GM12801 (cell line): ENCODE measurements around the gene OR52I1.

Experiments used
- TF ChIP-seq, protein P1 (sequence below): IDR thresholded peaks from one replicate; pipeline ENCODE4 v1.5.1; 2011; ENCODE audit warnings: control low read depth; ENCODE audit not compliant: insufficient read length; ENCODE audit errors: extremely low read depth

Gene OR52I1

DNA sequence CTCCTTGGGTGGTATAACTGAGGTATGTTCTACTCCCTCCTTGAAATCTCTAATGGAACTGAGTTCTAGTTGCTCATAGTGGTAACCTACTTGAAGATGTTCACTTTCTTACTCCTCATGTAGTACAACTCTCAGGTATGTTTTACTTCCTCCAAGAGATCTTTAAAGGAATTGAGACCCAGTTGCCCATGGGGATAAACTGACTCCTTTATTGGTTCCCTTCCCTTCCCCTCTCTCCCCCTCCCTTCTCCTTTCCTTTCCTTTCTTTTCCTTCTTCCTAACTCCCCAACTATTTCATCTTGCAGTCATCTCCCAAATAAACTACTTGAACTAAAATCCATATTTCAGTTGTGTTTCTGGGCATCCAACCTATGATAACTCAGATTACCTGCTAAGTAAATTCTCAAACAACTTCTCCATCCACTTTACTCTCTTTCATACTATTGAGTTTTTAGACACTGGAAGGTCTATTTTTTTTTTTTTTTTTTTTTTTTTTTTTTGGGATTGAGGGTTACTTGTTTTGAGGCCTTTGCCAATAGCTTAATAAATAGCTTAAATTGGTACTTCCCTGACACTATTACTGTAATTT lies 22.1 kb downstream of the OR52I1 start:
- TF ChIP-seq, protein P1, sequence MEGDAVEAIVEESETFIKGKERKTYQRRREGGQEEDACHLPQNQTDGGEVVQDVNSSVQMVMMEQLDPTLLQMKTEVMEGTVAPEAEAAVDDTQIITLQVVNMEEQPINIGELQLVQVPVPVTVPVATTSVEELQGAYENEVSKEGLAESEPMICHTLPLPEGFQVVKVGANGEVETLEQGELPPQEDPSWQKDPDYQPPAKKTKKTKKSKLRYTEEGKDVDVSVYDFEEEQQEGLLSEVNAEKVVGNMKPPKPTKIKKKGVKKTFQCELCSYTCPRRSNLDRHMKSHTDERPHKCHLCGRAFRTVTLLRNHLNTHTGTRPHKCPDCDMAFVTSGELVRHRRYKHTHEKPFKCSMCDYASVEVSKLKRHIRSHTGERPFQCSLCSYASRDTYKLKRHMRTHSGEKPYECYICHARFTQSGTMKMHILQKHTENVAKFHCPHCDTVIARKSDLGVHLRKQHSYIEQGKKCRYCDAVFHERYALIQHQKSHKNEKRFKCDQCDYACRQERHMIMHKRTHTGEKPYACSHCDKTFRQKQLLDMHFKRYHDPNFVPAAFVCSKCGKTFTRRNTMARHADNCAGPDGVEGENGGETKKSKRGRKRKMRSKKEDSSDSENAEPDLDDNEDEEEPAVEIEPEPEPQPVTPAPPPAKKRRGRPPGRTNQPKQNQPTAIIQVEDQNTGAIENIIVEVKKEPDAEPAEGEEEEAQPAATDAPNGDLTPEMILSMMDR = no peak

DNA sequence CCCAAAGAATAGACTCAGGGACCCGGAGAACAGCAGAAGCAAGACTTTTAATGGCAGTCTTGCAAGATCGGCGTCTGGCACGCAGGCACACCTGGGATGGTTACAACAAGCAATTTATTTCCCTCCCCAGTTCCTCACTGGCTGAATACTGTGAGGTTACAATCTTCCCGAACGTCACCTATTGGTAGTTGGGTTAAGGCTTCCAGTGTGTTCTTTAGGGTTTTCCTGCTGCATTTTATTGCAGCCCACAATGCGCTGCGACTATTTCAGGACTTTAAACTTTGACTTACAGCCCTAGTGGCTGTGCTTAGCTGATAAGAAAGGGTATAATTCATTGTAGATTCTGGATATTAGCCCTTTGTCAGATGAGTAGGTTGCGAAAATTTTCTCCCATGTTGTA lies 25.7 kb downstream of the OR52I1 start:
- TF ChIP-seq, protein P1 = no peak

DNA sequence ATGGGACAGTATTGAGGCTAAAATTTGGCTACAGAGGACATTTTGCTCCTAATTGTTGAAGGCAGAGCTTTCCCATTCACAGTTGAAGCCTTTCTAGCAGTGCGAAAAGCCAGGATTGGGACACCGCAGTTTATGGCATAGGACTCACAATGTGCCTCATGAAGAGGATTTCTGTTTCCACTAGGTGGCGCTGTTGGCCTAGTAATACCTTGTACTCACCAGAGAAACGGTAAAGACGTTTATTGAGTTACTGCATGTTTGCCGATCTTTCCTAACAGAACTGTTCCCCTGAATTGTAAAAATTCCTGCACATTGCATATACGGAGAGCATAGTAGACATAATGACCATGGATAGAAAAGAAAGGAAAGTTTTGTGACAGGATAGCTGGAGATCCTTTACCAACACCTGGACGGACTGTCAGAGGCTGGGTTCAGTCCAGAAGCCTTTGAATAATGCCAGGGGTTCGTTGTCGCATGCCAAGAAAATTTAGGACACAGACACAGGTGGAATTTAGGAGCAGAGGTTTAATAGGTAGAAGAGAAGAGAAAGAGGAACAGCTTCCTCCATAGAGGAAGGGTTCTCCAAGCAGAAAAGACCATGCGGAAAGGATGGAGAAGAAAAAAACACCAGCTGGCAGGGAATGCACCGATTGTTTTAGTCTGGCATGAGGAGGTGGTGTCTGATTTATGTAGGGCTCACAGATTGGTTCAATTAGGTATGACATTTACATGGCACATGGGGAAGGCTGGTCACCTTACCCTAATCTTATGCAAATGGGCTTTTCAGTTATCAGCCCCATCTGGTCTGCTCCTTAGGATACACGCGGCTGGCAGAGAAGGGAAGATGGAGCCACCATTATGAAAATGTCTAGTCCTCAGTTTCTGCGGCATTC lies 32.6 kb downstream of the OR52I1 start:
- TF ChIP-seq, protein P1 = no peak

DNA sequence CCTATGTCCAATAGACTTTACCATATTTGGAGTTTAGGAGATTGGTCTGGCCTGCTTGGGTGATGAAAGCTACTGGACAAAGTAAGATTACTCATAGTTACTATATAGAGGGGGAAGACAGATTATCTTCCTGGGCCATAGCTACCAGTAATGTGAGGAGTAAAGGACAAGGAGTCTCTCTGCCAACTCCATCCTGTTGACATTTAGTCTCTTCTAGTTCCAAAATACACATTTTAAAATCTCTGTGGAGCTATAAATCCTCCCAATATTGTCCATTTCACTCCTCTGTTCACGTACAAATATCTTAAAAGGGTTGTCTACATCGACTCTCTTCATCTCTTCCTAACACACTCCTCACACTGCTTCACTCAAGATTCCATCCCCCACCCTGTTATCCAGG lies 42.3 kb downstream of the OR52I1 start:
- TF ChIP-seq, protein P1 = no peak

DNA sequence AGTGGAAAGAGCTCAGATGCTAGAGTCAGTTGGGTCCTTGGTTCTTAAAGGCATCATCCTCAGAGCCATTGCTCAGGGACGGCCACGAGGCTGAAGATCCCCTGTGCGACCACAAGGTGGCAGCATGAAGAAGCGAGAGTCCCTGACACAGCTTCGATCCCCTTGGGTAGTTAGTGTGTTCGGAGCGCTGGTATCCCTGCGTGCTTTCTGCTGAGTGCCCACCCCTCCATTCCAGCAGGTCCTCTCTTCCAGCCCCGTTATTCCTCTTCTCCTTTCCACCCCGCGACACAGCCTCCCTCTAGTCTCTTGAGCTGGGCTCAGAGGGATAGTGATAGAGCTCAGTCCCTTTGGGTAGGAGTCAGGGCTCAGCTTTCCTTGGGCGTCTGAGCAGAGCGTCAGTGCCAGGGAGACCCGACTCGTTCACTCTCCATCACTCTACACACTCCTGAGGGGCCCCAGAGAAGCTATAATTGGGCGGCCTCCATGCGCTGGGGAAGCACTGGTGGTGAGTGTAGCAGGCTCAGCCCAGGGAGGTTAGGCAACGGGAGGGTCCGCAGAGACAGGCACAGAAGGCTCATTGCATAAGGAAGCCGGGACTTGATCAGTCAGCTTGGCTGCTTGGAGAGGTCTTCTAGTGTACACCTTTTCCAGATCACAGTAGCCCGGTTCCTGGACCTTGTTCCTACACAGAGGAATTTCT lies 43.3 kb downstream of the OR52I1 start, which contains the start of gene OR51D1:
Gene OR51D1, plus strand, starts transcription at position 516 of the 700 bp plus-strand sequence. CDS start 2,314 bp downstream, outside the sequence.
- TF ChIP-seq, protein P1 = peak; percentile 53

DNA sequence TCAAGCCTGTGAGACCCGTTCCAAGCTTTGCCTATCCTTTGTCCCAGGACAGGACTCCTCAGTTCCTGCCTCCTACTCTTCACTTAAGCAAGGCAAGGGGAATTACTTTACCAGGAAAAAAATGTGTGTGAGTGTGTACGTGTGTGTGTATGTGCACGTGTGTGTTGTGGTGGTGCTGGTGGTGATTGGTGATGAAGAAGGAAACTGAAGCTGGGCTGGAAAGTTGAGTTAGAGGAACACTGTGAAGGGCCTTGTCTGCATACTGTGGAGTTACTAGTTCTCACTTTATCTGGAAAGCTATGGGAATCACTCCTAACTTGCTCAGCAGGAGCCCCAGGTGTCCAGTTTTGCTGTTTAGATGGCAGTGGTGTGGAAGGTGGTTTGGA lies 43.8 kb downstream of the OR52I1 start:
- TF ChIP-seq, protein P1 = no peak

DNA sequence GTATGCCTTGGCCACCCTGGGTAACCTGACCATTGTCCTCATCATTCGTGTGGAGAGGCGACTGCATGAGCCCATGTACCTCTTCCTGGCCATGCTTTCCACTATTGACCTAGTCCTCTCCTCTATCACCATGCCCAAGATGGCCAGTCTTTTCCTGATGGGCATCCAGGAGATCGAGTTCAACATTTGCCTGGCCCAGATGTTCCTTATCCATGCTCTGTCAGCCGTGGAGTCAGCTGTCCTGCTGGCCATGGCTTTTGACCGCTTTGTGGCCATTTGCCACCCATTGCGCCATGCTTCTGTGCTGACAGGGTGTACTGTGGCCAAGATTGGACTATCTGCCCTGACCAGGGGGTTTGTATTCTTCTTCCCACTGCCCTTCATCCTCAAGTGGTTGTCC lies 46.1 kb downstream of the OR52I1 start:
- TF ChIP-seq, protein P1 = no peak
